HG03097 (cell line): ENCODE results near the gene ATXN2.

Experiments used
- ATAC-seq: cut with Tn5 transposase; IDR thresholded peaks from one replicate; pipeline ENCODE4 v1.9.1; 2021; ENCODE audit not compliant: unreplicated experiment, low FRiP score

ATXN2 gene

DNA sequence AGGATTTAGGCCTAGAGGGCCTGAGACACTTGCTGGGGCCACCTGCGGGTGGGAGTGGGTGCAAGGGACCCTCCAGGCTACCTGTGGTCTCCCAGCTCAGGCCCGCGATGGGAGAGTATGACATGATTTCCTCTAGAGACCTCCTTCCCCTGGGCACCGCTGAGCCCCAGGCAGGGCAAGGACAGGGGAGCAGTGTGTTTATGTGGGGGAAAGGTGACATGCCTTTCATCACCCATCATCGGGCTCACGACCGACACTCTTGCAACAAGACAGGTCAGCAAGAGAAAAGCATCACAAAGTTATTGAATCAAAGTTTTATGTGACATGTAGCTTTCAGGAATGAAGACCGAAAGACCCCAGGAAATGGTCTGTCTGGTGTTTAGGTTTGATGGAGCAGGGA lies 173.5 kb downstream of the ATXN2 start:
- ATAC-seq, result no peak

DNA sequence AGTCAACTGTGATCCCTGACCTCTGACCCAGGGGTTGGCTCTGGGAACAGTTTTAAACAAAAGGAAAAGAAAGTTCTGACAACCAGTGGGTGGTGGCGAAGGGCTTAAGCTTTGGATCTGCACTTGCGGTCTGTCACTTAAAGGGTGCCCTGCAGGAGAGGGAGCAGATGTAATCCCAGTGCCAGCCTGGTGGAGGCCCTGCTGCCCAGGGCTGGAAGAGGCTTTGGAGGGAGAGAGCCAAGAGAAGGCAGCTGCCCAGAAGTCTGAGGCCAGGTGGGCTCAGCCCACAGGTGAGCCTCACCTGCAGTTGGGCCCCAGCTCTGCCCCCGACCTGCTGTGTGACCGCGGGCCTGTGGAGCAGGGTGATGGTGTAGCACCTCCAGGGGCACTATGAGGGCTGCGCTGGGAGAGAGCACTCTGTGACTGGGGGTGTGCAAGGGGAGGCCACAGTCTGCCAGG lies 174.3 kb downstream of the ATXN2 start:
- ATAC-seq, result no peak

DNA sequence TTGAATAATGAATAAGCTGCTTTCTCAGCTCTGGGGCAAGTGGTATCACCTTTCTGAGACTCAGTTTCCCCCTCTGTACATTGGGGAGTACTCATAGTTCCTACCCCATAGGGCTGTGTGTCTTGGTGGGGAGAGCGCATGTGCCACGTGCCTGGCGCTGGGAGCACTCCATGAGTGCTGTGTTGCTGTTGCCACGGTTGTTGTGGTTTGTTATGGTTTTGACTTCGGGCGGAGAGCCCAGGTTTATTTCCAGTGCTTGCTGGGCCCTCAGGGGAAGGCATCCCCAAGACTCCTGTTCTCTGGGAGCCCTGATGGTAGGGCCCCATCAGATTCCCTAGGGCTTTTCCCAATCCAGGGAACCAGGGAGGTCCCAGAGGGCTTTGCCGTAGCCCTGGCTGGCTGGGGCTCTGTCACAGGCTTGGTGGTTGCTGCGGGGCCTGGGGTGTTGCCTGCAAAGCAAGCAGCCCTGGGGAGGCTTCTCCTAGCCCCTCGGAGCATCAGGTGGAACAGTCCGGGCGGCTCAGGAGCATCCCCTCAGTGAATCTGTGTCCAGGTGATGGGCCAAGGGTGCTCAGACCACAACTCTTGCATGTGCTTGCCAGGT lies 174.8 kb downstream of the ATXN2 start:
- no peak for ATAC-seq

DNA sequence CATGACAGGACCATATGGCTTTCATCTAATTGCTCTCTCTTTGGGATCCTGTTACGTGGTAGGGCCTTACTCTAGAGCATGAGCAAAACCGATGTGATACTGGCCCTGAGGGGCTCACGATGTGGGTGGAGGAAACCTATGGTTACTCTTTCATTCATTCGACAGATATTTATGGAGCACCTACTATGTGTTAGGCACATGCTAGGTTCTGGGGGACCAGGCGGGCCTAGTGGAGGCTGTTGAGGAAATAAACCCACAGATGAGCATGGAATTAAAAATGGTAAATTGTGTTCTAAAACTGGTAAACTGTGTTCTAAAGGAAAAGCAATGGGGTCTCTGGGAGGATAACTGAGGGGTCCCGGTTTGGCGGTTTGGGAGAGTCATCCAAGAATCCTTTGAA lies 178.6 kb downstream of the ATXN2 start:
- ATAC-seq, result no peak

DNA sequence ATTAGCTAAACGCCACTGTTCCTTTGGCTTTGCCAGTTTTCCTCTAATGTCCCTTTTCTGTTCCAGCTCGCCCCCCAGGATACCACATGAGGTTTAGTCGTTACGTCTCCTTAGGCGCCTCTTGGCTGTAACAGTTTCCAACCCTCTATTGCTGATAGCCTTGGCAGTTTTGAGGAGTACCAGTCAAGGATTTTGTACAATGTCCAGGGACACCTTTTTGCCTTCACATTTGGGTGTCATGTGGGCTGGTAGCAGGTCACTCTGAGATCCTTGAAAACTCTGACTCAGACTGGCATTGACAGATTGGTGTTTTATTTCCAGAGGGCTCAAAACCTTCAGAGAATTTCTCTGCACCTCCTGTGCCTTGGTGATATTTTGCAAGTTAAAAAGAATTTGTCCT lies 179.3 kb downstream of the ATXN2 start:
- ATAC-seq, result no peak

DNA sequence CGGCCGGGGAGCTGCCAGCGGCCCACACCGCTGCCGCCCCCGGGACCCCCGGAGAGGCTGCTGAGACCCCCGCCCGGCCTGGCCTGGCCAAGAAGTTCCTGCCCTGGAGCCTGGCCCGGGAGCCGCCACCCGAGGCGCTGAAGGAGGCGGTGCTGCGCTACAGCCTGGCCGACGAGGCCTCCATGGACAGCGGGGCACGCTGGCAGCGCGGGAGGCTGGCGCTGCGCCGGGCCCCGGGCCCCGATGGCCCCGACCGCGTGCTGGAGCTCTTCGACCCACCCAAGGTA lies 180.6 kb downstream of the ATXN2 start:
- no peak for ATAC-seq

DNA sequence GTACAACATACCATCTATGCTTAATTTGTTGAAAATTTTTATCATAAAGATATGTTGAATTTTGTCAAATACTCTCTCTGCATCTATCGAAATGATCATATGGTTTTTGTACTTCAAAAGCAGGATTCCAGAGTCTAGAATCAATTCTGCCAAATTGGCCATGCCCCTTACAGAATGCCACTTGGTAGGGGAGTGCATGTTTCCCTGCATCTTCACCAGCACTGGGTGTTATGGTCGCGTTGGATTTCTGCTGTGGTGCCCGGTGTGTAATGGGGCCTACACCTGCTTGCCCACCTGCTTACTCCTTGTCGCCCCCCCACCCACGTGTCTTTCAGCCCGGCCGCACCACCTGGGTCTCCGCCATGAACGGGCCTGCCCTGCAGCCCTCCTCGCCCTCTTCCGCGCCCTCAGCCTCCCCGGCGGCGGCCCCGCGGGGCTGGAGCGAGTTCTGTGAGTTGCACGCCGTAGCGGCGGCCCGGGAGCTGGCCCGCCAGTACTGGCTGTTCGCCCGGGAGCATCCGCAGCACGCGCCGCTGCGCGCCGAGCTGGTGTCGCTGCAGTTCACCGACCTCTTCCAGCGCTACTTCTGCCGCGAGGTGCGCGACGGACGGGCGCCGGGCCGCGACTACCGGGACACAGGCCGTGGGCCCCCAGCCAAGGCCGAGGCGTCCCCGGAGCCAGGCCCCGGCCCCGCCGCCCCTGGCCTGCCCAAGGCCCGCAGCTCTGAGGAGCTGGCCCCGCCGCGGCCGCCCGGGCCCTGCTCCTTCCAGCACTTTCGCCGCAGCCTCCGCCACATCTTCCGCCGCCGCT lies 181.1 kb downstream of the ATXN2 start:
- no peak for ATAC-seq

DNA sequence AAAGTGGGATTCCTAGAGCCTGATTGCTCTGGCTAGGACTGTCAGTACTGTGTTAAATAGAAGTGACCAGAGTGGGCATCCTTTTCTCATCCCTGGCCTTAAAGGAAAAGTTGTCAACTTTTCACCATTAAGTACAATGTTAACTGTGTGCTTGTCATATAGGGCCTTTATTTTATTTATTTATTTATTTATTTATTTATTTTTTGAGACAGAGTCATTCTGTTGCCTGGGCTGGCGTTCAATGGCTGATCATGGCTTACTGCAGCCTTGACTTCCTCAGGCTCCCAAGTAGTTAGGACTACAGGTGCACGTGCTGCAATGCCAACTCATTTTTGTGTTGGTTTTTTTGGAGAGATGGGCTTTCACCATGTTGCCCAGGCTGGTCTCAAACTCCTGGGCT lies 181.8 kb downstream of the ATXN2 start:
- ATAC-seq, result no peak

DNA sequence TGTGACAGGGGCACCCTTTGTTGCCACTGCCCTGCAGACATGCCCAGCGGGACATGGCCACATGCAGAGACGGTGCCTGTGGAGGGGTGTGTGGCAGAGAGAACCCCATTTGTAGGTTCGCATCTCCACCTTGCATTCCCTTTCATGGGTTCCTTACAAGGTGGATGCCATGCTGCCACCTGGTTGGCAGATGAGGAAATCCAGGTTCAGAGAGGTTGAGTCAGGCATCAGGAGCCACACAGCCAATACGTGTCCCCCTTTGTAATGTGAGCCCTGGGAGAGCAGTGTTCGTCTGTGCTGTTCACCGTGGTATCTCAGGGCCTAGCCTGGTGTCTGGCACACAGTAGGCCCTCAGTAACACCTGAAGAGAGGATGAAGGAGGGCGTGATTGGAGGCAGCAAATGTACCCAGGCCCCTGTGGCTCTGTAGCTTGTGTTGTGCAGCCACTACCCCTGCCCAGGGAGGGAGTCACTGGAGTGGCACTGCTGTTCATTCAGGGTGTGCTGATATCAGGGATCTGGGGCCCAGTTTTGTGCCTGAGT lies 184.3 kb downstream of the ATXN2 start:
- no peak for ATAC-seq

DNA sequence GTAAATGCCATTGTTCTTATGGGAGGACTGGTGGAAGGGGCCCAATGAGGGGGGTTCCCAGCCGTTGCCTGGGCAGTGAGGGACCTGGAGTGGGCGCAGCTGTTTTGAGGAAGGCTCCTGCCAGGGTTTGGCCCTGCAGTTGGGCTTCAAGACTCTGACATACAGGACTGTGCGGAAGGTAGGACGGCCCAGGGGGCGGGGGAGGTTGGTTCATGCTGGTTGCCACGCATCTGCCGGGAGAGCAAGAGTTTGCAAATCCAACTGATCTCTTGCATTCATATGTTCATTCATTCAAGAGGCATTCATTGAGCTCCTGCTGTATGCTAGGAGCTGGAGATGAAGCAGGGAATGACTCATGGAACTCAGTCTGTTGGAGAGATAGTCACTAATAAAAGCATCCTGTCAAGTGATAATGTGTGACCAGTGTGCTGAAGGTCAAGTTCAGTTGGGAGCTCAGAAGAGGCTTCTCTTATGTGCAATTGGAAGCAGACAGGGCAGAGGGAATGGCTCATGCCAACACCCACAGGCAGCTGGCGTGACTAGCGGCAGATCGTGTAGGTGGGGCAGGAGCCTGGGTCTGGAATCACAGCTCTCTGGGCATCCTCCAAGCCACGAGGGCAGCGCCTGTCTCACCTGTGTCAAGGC lies 185.6 kb downstream of the ATXN2 start:
- no peak for ATAC-seq

DNA sequence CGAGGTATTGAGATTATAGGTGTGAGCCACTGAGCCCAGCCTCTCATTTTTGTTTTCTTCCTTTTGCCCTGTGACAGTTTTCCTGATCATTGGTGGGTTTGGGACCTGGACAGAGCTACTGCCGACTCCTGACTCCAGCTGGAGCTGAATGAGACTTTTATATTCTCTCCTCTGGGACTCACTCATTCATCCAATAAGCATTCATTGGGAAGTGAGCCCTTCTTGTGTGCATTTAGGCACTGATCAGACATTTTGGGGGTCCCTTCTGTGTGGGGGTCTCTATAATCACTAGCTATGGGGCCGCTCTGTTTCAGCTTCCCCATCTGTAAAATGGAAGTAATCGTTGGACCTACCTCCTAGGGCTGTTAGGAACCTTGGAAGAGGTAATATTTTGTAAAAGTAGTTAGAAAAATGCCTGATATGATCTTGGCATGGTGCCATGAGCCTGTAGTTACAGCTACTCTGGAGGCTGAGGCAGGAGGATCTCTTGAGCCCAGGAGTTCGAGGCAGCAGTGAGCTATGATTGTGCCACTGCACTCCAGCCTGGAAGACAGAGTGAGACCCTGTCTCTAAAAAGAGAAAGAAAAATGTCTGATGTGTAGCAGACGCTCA lies 186.2 kb downstream of the ATXN2 start:
- no peak for ATAC-seq

DNA sequence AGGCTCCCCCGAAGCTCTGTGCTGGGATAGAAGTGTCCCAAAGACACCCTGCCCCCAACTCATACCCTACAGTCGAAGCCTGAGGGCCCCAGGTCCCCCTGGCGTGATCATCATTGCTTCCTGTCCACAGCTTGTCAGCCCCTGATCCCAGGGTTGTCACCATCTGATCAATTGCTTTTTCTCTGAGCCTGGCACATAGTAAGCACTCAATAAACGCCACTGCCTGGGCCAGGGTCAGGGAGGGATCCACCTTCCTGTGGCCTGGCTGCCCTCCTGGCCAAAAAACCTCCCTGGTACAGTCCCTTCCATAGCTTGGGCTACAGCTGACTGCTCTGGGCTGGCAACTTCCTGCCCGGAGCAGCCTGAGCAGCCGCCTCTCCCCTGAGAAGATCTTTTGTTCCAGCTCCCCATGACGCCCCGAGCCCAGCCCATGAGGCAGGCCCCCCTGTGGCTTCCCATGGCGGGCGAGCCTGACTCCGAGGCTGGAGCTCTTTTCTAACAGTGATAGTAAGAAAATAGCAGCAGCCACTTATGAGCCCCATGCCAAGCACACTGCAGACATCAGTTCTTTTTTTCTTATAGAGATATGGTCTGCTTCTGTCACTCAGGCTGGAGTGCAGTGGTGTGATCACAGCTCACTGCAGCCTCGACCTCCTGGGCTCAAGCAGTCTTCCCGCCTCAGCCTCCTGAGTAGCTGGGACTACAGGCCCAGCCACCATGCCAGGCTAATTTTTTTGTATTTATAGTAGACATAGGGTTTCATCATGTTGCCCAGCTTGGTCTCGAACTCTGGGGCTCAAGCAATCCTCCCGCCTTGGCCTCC lies 186.9 kb downstream of the ATXN2 start:
- ATAC-seq, result no peak

DNA sequence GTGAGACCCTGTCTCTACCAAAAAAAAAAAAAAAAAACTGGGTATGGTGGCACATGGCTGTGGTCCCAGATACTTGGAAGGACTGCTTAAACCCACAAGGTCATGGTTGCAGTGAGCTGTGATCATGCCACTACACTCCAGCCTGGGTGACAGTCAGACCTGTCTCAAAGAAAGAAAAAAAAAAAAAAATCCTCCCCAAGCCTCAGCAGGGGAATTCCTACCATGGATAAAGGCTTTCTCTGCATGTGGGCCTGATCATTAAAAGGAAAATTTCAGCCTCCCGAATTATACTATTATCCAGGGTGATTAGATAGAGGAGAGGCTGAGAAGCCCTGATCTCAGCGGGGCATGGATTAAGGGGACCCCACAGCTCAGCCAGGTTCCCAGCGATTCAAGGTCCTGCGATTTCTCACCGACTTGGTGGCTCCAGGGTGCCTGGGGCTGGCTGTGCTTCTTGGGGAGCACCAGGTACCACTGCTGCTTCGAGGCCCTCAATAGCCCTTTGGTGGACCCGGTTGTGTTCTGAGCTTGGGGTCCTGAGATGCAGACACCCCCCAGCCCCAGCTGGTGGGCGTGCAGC lies 187.8 kb downstream of the ATXN2 start:
- no peak for ATAC-seq

DNA sequence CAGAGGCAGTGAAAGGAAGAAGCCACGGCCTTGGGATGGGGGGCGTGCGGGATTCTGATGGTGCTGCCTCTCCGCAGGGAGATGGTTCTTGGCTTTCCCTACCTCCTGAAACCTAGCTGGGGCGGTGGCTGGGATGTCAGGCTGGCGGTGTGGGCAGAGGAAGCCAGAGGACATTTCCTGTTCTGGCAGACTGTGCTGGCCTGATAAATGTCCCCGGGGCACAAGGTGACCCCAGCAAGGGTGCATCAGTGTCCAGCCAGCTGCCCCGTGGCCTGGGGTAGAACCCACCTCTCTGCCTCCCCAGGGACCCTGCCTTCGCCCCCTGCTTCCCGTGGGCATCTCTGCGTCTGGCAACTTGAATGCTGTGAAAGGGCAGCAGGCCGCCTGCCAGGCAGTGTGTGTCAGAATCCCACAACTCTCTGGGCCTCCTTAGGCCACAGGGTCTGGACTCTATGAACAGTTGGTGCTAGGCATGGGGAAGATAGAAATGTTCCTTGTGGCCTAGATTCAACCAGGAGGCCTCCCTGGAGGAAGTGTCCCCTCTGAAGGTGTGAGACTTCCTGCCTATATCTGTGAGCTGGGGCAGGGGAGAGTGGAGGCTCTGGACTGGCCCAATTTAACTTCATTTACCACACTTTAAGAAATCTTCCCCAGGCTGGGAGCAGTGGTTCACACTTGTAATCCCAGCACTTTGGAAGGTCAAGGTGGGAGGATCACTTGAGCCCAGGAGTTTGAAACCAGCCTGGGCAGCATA lies 188.5 kb downstream of the ATXN2 start:
- no peak for ATAC-seq

DNA sequence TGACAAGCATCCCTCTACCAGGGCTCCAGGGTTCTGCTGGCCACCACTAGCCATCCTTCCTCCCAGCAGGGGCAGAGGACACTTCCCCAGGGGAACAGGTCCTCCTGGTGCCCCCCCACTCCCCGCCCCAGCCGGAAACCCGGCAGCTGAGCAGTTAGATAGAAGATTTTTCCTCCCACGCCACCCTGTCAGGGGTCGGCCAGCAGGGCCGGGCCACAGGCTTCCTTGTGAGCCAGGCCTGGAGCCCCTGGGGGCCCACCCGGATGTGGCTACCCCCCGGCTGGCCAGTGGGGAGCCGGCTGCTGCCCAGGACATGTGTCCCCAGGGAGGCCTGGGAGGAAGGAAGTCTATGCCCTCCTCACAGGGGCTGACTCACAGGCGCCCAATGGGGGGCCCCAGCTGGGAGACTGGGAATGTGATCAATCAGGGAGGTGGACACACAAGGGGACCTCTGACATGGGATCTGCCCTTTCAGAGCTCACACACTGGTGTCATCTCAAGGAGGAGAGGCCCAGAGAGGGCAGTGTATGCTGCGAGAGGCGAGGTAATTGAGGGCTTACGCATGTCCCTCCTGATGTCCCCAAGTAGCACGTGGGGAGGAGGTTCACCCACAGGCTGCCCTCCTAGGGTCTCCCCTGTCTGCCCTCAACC lies 189.2 kb downstream of the ATXN2 start:
- no peak for ATAC-seq

DNA sequence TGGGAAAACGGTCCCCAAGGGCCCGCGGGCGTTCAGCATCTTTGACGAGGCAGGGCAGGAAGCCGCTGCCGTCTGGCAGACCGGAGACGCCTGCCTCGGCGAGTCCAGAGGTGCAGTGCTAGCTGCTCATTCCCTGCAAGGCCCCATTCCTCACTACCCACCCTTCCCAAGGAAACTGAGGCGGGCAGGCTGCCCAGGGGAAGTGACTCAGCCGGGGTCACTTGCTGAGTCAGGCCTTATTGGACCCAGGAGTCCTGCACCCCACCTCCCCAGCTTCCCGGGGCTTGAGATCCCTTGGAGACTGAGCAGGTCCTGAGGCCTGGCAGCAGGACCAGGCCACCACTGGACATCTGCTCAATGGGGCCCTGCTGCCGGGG lies 189.7 kb downstream of the ATXN2 start:
- ATAC-seq, result no peak

DNA sequence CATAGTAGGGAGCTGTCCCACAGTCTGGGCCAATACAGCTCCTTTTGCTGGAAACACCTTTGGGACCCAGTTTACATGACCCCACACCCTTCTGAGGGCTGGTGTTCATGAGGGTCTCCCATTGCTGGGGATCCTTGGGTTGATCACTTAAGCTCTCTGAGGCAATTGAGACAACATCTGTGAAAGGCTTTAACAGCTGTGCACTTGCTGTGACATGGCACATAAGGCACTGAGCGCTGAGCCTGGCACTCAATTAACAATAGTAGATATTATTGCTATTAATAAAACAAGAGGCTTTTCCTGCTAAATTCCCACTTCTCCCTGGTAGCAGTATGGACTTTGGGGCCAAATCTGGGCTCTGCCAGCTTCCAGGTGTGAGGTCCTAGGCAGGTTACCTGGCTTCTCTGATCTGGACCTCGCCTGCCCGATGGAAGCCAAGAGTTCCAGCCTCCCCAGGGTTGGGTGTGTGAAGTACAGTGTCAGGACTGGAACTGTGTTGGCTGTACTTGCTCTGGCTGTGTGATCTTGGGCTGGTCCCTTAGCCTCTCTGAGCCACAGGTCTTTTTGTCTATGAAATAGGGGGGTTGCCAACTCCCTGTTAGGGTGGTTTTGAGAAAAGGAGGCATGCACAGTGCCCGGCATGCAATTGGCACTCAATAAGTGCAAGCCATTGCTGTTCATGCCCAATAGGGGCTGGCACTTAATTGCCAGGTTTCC lies 190.3 kb downstream of the ATXN2 start:
- no peak for ATAC-seq

DNA sequence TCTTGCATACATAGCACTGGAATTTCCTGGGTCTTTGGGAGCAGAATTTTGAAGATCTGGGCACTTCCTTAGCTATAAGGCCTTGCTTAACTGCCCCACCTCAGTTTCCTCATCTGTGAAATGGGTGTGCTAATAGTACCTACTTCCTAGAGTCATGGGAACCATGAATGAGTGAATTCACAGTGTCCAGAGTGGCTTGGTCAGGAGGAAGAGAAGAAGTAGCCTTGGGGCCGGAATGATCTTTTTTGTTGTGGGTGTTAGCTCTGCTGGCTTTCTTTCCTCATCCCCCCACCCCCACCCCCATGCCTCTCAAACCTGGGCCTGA lies 191.0 kb downstream of the ATXN2 start:
- ATAC-seq, result no peak
